GM12878 (cell line): ENCODE results near the gene DLGAP5. TPM values are rescaled to one million over a fixed set of nuclear protein-coding genes. Genes with fewer than 3 reads are reported as not detected.

Source experiments
- ATAC-seq: fragments of 200-7000 bp; cut with Tn5 transposase; 3 replicates; pipeline ENCODE4 v1.9.1; 2020; ENCODE audit warnings: mild to moderate bottlenecking, moderate library complexity
- BruUV-seq: library from RNA; stranded (reverse); fragments of 400-500 nt; replicated peaks from 2 replicates; lab custom pipeline; 2021; lab: Mats Ljungman, UMichigan
- CTCF ChIA-PET: fragments of 300-600 bp; sonication (Branson Sonifier 250); formaldehyde crosslinking; extraction: SDS; loops from one replicate; lab custom pipeline; 2021; ENCODE audit warnings: inconsistent platforms; lab: Yijun Ruan, JAX
- POLR2A ChIA-PET: fragments of 350-600 bp; formaldehyde crosslinking; extraction: SDS; loops from one replicate; lab custom pipeline; 2021; ENCODE audit warnings: inconsistent platforms; lab: Charles Lee
- RAD21 ChIA-PET: fragments of 300-600 bp; sonication (Branson Sonifier 250); formaldehyde crosslinking; loops from one replicate; lab custom pipeline; 2023; ENCODE audit warnings: antibody characterized with exemption; ENCODE audit not compliant: unreplicated experiment; lab: Charles Lee
- SMC1A ChIA-PET: fragments of 300-600 bp; sonication (Branson Sonifier 250); formaldehyde crosslinking; loops from one replicate; lab custom pipeline; 2023; ENCODE audit not compliant: unreplicated experiment, uncharacterized antibody; lab: Charles Lee
- DNase-seq: peaks from one replicate; pipeline ENCODE4 v3.0.0-alpha.2; 2011; ENCODE audit warnings: low read depth, low spot score
- FAIRE-seq: peaks from 3 replicates; lab custom pipeline; 2011; peaks lifted over from hg19 to GRCh38; lab: Jason Lieb, UNC
- H2AFZ ChIP-seq: 2 replicates; pipeline ENCODE4 v1.6.0; 2011; ENCODE audit warnings: low read depth, low read length, control low read depth; ENCODE audit not compliant: control insufficient read depth
- H3K27ac ChIP-seq: 2 replicates; pipeline ENCODE4 v1.5.1; 2011; ENCODE audit warnings: control low read depth; ENCODE audit not compliant: control insufficient read depth, insufficient read depth
- H3K27me3 ChIP-seq, 2 experiments: replicated peaks in 1 of 2; 2 replicates each; pipeline versions ENCODE4 v1.6.0 to v1.6.1; 2011; ENCODE audit warnings: low read length in 1 of 2; ENCODE audit not compliant: control insufficient read depth in 2 of 2, insufficient read depth in 2 of 2
- H3K36me3 ChIP-seq, 2 experiments: 2 replicates each; pipeline ENCODE4 v1.5.1; 2011; ENCODE audit warnings: low read length in 1 of 2; ENCODE audit not compliant: control insufficient read depth in 2 of 2, insufficient read depth in 2 of 2
- H3K4me1 ChIP-seq: 2 replicates; pipeline ENCODE4 v1.6.1; 2011; ENCODE audit warnings: mild to moderate bottlenecking, low read length, moderate library complexity, mixed read lengths; ENCODE audit not compliant: control insufficient read depth, insufficient read depth
- H3K4me2 ChIP-seq: 2 replicates; pipeline ENCODE4 v1.6.0; 2011; ENCODE audit warnings: control low read depth; ENCODE audit not compliant: control insufficient read depth, insufficient read depth
- H3K4me3 ChIP-seq: fragments of 200-600 bp; sonication (generic); 2 replicates; pipeline ENCODE4 v1.5.1; 2016
- H3K79me2 ChIP-seq: 2 replicates; pipeline ENCODE4 v1.6.0; 2011; ENCODE audit warnings: low read length; ENCODE audit not compliant: control insufficient read depth, insufficient read depth
- H3K9ac ChIP-seq: 2 replicates; pipeline ENCODE4 v1.8.0; 2011; ENCODE audit warnings: low read length, control low read depth, mixed read lengths; ENCODE audit not compliant: control insufficient read depth, insufficient read depth
- H3K9me3 ChIP-seq: replicated peaks from 3 replicates; pipeline ENCODE4 v1.5.1; 2011; ENCODE audit warnings: mild to moderate bottlenecking, low read length; ENCODE audit not compliant: control insufficient read depth, insufficient read depth
- H4K20me1 ChIP-seq: 2 replicates; pipeline ENCODE4 v1.6.0; 2011; ENCODE audit not compliant: control insufficient read depth, insufficient read depth
- CHD2 ChIP-seq: IDR thresholded peaks from 2 replicates; pipeline ENCODE4 v1.6.1; 2011; ENCODE audit warnings: low read depth, low read length, improper control_type of control experiment, borderline replicate concordance
- CUX1 ChIP-seq: IDR thresholded peaks from 2 replicates; pipeline ENCODE4 v1.6.1; 2012; ENCODE audit warnings: improper control_type of control experiment, low read depth, low read length; ENCODE audit not compliant: insufficient replicate concordance
- ETV6 ChIP-seq, 2 experiments: fragments of 450-650 bp in 1 of 2; IDR thresholded peaks in 1 of 2; conservative IDR thresholded peaks in 1 of 2; 2 replicates each; pipeline ENCODE4 v1.6.1; 2014; ENCODE audit warnings: antibody characterized with exemption in 1 of 2, borderline replicate concordance in 1 of 2, low read depth in 1 of 2, mild to moderate bottlenecking in 1 of 2, moderate library complexity in 1 of 2
- GATAD2B ChIP-seq: fragments of 450-650 bp; conservative IDR thresholded peaks from 2 replicates; pipeline ENCODE4 v1.6.1; 2017; ENCODE audit warnings: low read depth, mild to moderate bottlenecking, moderate library complexity
- HDAC6 ChIP-seq: fragments of 200-600 bp; sonication (generic); IDR thresholded peaks from one replicate; pipeline ENCODE4 v1.8.0; 2017; ENCODE audit warnings: antibody characterized with exemption; ENCODE audit not compliant: unreplicated experiment
- KAT2A ChIP-seq: conservative IDR thresholded peaks from 2 replicates; pipeline ENCODE4 v1.6.1; 2011; ENCODE audit warnings: low read depth, low read length; ENCODE audit not compliant: control insufficient read depth
- MLLT1 ChIP-seq: fragments of 450-650 bp; IDR thresholded peaks from 2 replicates; pipeline ENCODE4 v1.6.1; 2016; ENCODE audit warnings: mild to moderate bottlenecking
- NR2C1 ChIP-seq: fragments of 450-650 bp; IDR thresholded peaks from 2 replicates; pipeline ENCODE4 v1.6.1; 2017; ENCODE audit warnings: antibody characterized with exemption, mild to moderate bottlenecking, moderate library complexity
- NR2F1 ChIP-seq: fragments of 450-650 bp; conservative IDR thresholded peaks from 2 replicates; pipeline ENCODE4 v1.6.1; 2017; ENCODE audit warnings: mild to moderate bottlenecking
- RB1 ChIP-seq: fragments of 450-650 bp; formaldehyde crosslinking; IDR thresholded peaks from 2 replicates; pipeline ENCODE4 v1.6.1; 2017; ENCODE audit warnings: mild to moderate bottlenecking, borderline replicate concordance
- RELA ChIP-seq: fragments of 450-650 bp; IDR thresholded peaks from 2 replicates; pipeline ENCODE4 v1.8.0; 2014; ENCODE audit warnings: borderline replicate concordance; ENCODE audit not compliant: partially characterized antibody
- SMAD1 ChIP-seq: fragments of 450-650 bp; IDR thresholded peaks from 2 replicates; pipeline ENCODE4 v1.6.1; 2018; ENCODE audit warnings: mild to moderate bottlenecking, low read depth; ENCODE audit not compliant: partially characterized antibody
- SMAD5 ChIP-seq: IDR thresholded peaks from 2 replicates; pipeline ENCODE4 v1.6.1; 2016; ENCODE audit warnings: antibody characterized with exemption, low read depth
- SUZ12 ChIP-seq: fragments of 200-600 bp; sonication (generic); IDR thresholded peaks from one replicate; pipeline ENCODE4 v1.6.1; 2018; ENCODE audit warnings: antibody characterized with exemption, mild to moderate bottlenecking; ENCODE audit not compliant: unreplicated experiment
- YBX1 ChIP-seq: fragments of 450-650 bp; IDR thresholded peaks from 2 replicates; pipeline ENCODE4 v1.6.1; 2016; ENCODE audit warnings: antibody characterized with exemption
- ZNF24 ChIP-seq: fragments of 450-650 bp; IDR thresholded peaks from 2 replicates; pipeline ENCODE4 v1.6.1; 2017; ENCODE audit warnings: antibody characterized with exemption, mild to moderate bottlenecking
- WGBS: methylation state at CpG from one replicate; pipeline ENCODE4 v1.1.6; 2016; ENCODE audit warnings: low lambda C conversion rate; ENCODE audit not compliant: insufficient replicate concordance, insufficient coverage; ENCODE audit errors: missing lambda C conversion rate; 5-methylcytosine and 5-hydroxymethylcytosine counted together
- in situ Hi-C: fragments of 300-500 bp; cut with MboI; formaldehyde crosslinking; loops from 9 replicates; pipeline ENCODE4 v1.14.3; 2018; ENCODE audit warnings: mixed read lengths
- intact Hi-C: fragments of 100-400 bp; cut with micrococcal nuclease; formaldehyde crosslinking; loops from one replicate; pipeline ENCODE4 v1.14.2; 2022; ENCODE audit not compliant: unreplicated experiment
- polyA plus RNA-seq, 11 experiments: library from polyadenylated mRNA; depleted of rRNA in 4 of 11; unstranded in 6 of 11; stranded (reverse) in 5 of 11; fragments of >200 nt; fragmentation: Nextera tagmentation in 4 of 11; fragmentation: Illumina TruSeq in 1 of 11; extraction: Ambion mirVana in 4 of 11; extraction: Trizol in 1 of 11; gene quantifications; 1 replicate in 1 of 11; 2 replicates in 10 of 11; pipeline versions ENCODE4 v1.2.1 to v1.2.3, GENCODE V29; 2011 to 2016; ENCODE audit warnings: inconsistent platforms in 2 of 11, missing spikeins in 2 of 11, low read depth in 1 of 11
- total RNA-seq, 4 experiments: library from RNA; depleted of rRNA in 3 of 4; stranded (reverse); fragments of >200 nt in 3 of 4; fragmentation: Illumina TruSeq in 1 of 4; extraction: Trizol in 1 of 4; gene quantifications; 2 replicates each; pipeline versions ENCODE4 v1.2.1 to v1.2.3, GENCODE V29; 2013 to 2021

Gene DLGAP5
- total and polyA plus RNA-seq, 10 of the 15 experiments (the other 5 are each of a cell fraction or from before 2014, with no cell fraction given) = 40.9 to 106 (median 67.6) TPM

DNA sequence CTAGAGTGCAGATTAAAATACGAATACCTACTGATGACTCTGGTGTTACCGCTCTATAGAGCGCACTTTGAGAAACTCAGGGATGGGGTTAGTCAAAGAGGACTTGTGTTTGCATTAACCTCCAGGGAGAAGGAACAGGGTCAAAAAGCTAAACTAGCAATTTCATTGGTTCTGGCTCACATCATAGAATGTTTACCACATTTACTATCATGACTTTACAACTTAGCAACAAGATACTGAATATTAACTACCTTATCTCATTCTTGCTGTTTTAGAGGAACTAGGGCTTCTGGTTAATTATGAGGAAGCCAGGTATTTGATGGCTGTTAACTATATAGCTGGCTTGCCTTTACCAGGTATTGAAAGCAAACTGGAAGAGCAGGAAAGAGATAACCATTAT lies 49.6 kb downstream of the DLGAP5 start (continued):
- no peak for TF ChIP-seq SMAD1

GRCh38 chr14:55139696-55140509 lies 51.5 kb downstream of the DLGAP5 start:
- DNase-seq = no peak
- 93% methylated on average over 4 of the region's 4 CpGs for WGBS
- intact Hi-C loops (no loop called here), in situ Hi-C loops (no loop called here)
- H3K4me2 ChIP-seq = no peak overlapping the region
- no peak overlapping the region for H3K4me3 ChIP-seq
- no peaks in the 10 kb centered on the region for H3K79me2 ChIP-seq
- no TSS peak for BruUV-seq
- RAD21 ChIA-PET = no interaction called here
- SMC1A ChIA-PET = interaction anchor here (1.4 kb wide), 1 partner anchor 42 kb away, joined by 3 read pairs; no protein-coding TSS in a partner anchor
- ATAC-seq = no peak
- no peak overlapping the region for H3K27ac ChIP-seq
- POLR2A ChIA-PET = no interaction called here
- no peaks in the 10 kb centered on the region for H3K27me3 ChIP-seq
- H3K9me3 ChIP-seq = no peaks in the 10 kb centered on the region
- H3K4me1 ChIP-seq = no peaks in the 10 kb centered on the region
- H3K36me3 ChIP-seq = peaks cover 5 to 19% of the 10 kb centered on the region in 2 experiments
- H4K20me1 ChIP-seq = no peaks in the 10 kb centered on the region
- no peak overlapping the region for H2AFZ ChIP-seq
- CTCF ChIA-PET = interaction anchor here (0.6 to 2.1 kb wide), 3 partner anchors 13 to 52 kb away, joined by 3 to 4 read pairs (median 3); no protein-coding TSS in a partner anchor
- no peak overlapping the region for H3K9ac ChIP-seq
- no peak for FAIRE-seq
- no peak for TF ChIP-seq NR2F1
- TF ChIP-seq HDAC6 = no peak
- no peak for TF ChIP-seq RELA
- TF ChIP-seq ZNF24 = no peak
- no peak for TF ChIP-seq ETV6 (conservative IDR thresholded peaks at IDR 0.05 in 1 of 2, IDR thresholded peaks at IDR 0.05 in 1 of 2; ENCODE audit: borderline replicate concordance in 1 of 2, low read depth in 1 of 2)
- TF ChIP-seq GATAD2B = no peak
- no peak for TF ChIP-seq CHD2
- TF ChIP-seq RB1 = no peak
- no peak for TF ChIP-seq KAT2A
- no peak for TF ChIP-seq MLLT1
- no peak for TF ChIP-seq NR2C1
- no peak for TF ChIP-seq YBX1
- no peak for TF ChIP-seq SMAD1
- no peak for TF ChIP-seq SUZ12
- no peak for TF ChIP-seq CUX1
- no peak for TF ChIP-seq SMAD5
